ENCODE measurements around the gene SUMO3. TPM values are rescaled to one million over a fixed set of nuclear protein-coding genes. Genes with fewer than 3 reads are reported as not detected.

The SUMO3 gene
- total and polyA plus RNA-seq, 2 of the 13 experiments (the other 11 are each of a cell fraction or from before 2014, with no cell fraction given) = 51.4 to 92.4 TPM

- TF ChIP-seq HINFP (CRISPR knock-in tag; IDR thresholded peaks at IDR 0.05; ENCODE audit: low read depth) (no peak), ZNF333 (CRISPR knock-in tag; IDR thresholded peaks at IDR 0.05; ENCODE audit: borderline replicate concordance) (no peak), E2F5 (CRISPR knock-in tag; conservative IDR thresholded peaks at IDR 0.05) (no peak), ZNF569 (CRISPR knock-in tag; IDR thresholded peaks at IDR 0.05; ENCODE audit: borderline replicate concordance) (no peak), CC2D1A (CRISPR knock-in tag; IDR thresholded peaks at IDR 0.05) (no peak), HMGA1 (CRISPR knock-in tag; conservative IDR thresholded peaks at IDR 0.05) (no peak), ZMAT3 (CRISPR knock-in tag; conservative IDR thresholded peaks at IDR 0.05) (no peak), ZBED4 (CRISPR knock-in tag; IDR thresholded peaks at IDR 0.05; ENCODE audit: borderline replicate concordance) (no peak), TCF7 (IDR thresholded peaks at IDR 0.05; ENCODE audit: low read depth) (no peak), GLI4 (CRISPR knock-in tag; IDR thresholded peaks at IDR 0.05; ENCODE audit: borderline replicate concordance) (no peak), FOXK2 (IDR thresholded peaks at IDR 0.05) (no peak), ZNF879 (CRISPR knock-in tag; IDR thresholded peaks at IDR 0.05) (no peak), CEBPB (IDR thresholded peaks at IDR 0.05; ENCODE audit: borderline replicate concordance, low read depth, low read length) (no peak), ARNT2 (CRISPR knock-in tag; IDR thresholded peaks at IDR 0.05; ENCODE audit: low read depth) (no peak), ZSCAN31 (CRISPR knock-in tag; IDR thresholded peaks at IDR 0.05; ENCODE audit: low read depth) (no peak), SPEN (CRISPR knock-in tag; IDR thresholded peaks at IDR 0.05; ENCODE audit: low read depth) (peak; percentile 33; the same call in 1 of the 2 replicates), NFKB2 (CRISPR knock-in tag; IDR thresholded peaks at IDR 0.05; ENCODE audit: borderline replicate concordance) (no peak), ZNF687 (CRISPR knock-in tag; IDR thresholded peaks at IDR 0.05) (peak; percentile 30; the same call in 1 of the 2 replicates), PAX8 (CRISPR knock-in tag; IDR thresholded peaks at IDR 0.05; ENCODE audit: borderline replicate concordance) (no peak)
Measured at GRCh38 chr21:44847261-44848056, 29.6 kb upstream of the SUMO3 start (continued).
